A549 (cell line): ENCODE results near the gene FBXO5. TPM values are rescaled to one million over a fixed set of nuclear protein-coding genes. Genes with fewer than 3 reads are reported as not detected.

Experiments used
- ATAC-seq, 2 experiments: fragments of 200-7000 bp in 1 of 2; fragments of >200 bp in 1 of 2; cut with Nextera tagmentation in 1 of 2; cut with Tn5 transposase in 1 of 2; 3 replicates each; pipeline versions ENCODE4 v1.8.0 to v1.9.1; 2018 to 2020; ENCODE audit warnings: mild to moderate bottlenecking in 1 of 2, moderate library complexity in 1 of 2
- CTCF ChIA-PET: fragments of 300-600 bp; sonication (Branson Sonifier 250); formaldehyde crosslinking; extraction: SDS; loops from one replicate; lab custom pipeline; 2021; ENCODE audit warnings: antibody characterized with exemption, inconsistent platforms; lab: Yijun Ruan, JAX
- POLR2A ChIA-PET: fragments of 350-600 bp; formaldehyde crosslinking; extraction: SDS; loops from one replicate; lab custom pipeline; 2021; ENCODE audit warnings: antibody characterized with exemption, inconsistent platforms; lab: Yijun Ruan, JAX
- DNase-seq, 2 experiments: peaks; one replicate each; pipeline versions ENCODE4 v3.0.0 to v3.0.0-alpha.2; 2011 to 2016; ENCODE audit warnings: low read depth in 1 of 2, low spot score in 1 of 2
- FAIRE-seq: peaks from 2 replicates; lab custom pipeline; 2011; peaks lifted over from hg19 to GRCh38; lab: Jason Lieb, UNC
- H3K27ac ChIP-seq, 2 experiments: fragments of >200 bp; sonication (Bioruptor Twin); formaldehyde crosslinking; 3 replicates each; pipeline ENCODE4 v1.5.1; 2016 to 2017
- H3K4me1 ChIP-seq: fragments of >200 bp; sonication (Bioruptor Twin); formaldehyde crosslinking; 3 replicates; pipeline ENCODE4 v1.6.1; 2016
- H3K4me2 ChIP-seq: fragments of >200 bp; sonication (Bioruptor Twin); formaldehyde crosslinking; 3 replicates; pipeline ENCODE4 v1.6.1; 2016
- H3K4me3 ChIP-seq: fragments of >200 bp; sonication (Bioruptor Twin); formaldehyde crosslinking; 3 replicates; pipeline ENCODE4 v1.5.1; 2016
- H3K9me3 ChIP-seq: fragments of >200 bp; sonication (Bioruptor Twin); formaldehyde crosslinking; 3 replicates; pipeline ENCODE4 v1.6.1; 2016
- BHLHE40 ChIP-seq: IDR thresholded peaks from 2 replicates; pipeline ENCODE4 v1.6.1; 2012; ENCODE audit warnings: low read depth, low read length, inconsistent platforms
- CBX8 ChIP-seq: fragments of 200-600 bp; sonication (generic); IDR thresholded peaks from 2 replicates; pipeline ENCODE4 v1.6.1; 2016
- CEBPB ChIP-seq, 2 experiments: fragments of >200 bp in 1 of 2; sonication (Bioruptor Twin) in 1 of 2; formaldehyde crosslinking in 1 of 2; IDR thresholded peaks; 2 replicates each; pipeline ENCODE4 v1.6.1; 2012 to 2016
- EHMT2 ChIP-seq: fragments of 200-600 bp; sonication (generic); IDR thresholded peaks from 2 replicates; pipeline ENCODE4 v1.6.1; 2016; ENCODE audit warnings: antibody characterized with exemption, low read depth, mild to moderate bottlenecking, moderate library complexity
- EP300 ChIP-seq, 2 experiments: fragments of >200 bp; sonication (Bioruptor Twin); formaldehyde crosslinking; IDR thresholded peaks; 2 replicates in 1 of 2; 3 replicates in 1 of 2; pipeline ENCODE4 v1.6.1; 2016 to 2017
- ESRRA ChIP-seq: fragments of 150-350 bp; IDR thresholded peaks from 2 replicates; pipeline ENCODE4 v1.6.1; 2014; ENCODE audit warnings: mild to moderate bottlenecking, low read length, borderline replicate concordance
- FOSB ChIP-seq: fragments of 250-450 bp; sonication (Bioruptor Pico); IDR thresholded peaks from 2 replicates; pipeline ENCODE4 v1.5.0; 2020; ENCODE audit warnings: mild to moderate bottlenecking, moderate library complexity
- FOSL2 ChIP-seq, 2 experiments: fragments of 450-650 bp in 1 of 2; fragments of >200 bp in 1 of 2; sonication (Bioruptor Twin) in 1 of 2; formaldehyde crosslinking; IDR thresholded peaks; 2 replicates each; pipeline versions ENCODE4 v1.5.0 to v1.6.1; 2016 to 2020; ENCODE audit warnings: mild to moderate bottlenecking in 1 of 2, moderate library complexity in 1 of 2
- HES2 ChIP-seq: fragments of >200 bp; sonication (Bioruptor Twin); formaldehyde crosslinking; IDR thresholded peaks from 2 replicates; pipeline ENCODE4 v1.6.1; 2016
- HOXB13 ChIP-seq: fragments of 250-450 bp; sonication (Bioruptor Pico); IDR thresholded peaks from 2 replicates; pipeline ENCODE4 v1.5.0; 2020; ENCODE audit warnings: low read depth, mild to moderate bottlenecking, moderate library complexity
- JUN ChIP-seq, 2 experiments: fragments of >200 bp; sonication (Bioruptor Twin); formaldehyde crosslinking; IDR thresholded peaks; 2 replicates in 1 of 2; 3 replicates in 1 of 2; pipeline ENCODE4 v1.6.1; 2016 to 2017
- JUNB ChIP-seq: fragments of >200 bp; sonication (Bioruptor Twin); formaldehyde crosslinking; IDR thresholded peaks from 2 replicates; pipeline ENCODE4 v1.6.1; 2016
- KDM1A ChIP-seq: fragments of 200-600 bp; sonication (generic); IDR thresholded peaks from 2 replicates; pipeline ENCODE4 v1.6.1; 2016; ENCODE audit warnings: low read depth, mild to moderate bottlenecking
- KDM5A ChIP-seq: fragments of 200-600 bp; sonication (generic); IDR thresholded peaks from 2 replicates; pipeline ENCODE4 v1.6.1; 2016; ENCODE audit warnings: antibody characterized with exemption, mild to moderate bottlenecking
- MAFK ChIP-seq: fragments of 450-650 bp; IDR thresholded peaks from 2 replicates; pipeline ENCODE4 v1.6.1; 2014; ENCODE audit not compliant: partially characterized antibody
- MYC ChIP-seq: IDR thresholded peaks from 2 replicates; pipeline ENCODE4 v1.6.1; 2012; ENCODE audit warnings: mild to moderate bottlenecking, inconsistent platforms, low read length, improper control_type of control experiment, borderline replicate concordance
- NFE2L2 ChIP-seq: fragments of 150-350 bp; conservative IDR thresholded peaks from 2 replicates; pipeline ENCODE4 v1.6.1; 2014; ENCODE audit warnings: low read length
- NPAS2 ChIP-seq: fragments of 250-450 bp; sonication (Bioruptor Pico); IDR thresholded peaks from 2 replicates; pipeline ENCODE4 v1.8.0; 2022; ENCODE audit warnings: mild to moderate bottlenecking, moderate library complexity, borderline replicate concordance
- PBX3 ChIP-seq: IDR thresholded peaks from 2 replicates; pipeline ENCODE4 v1.6.1; 2012
- POLR2A ChIP-seq: IDR thresholded peaks from 2 replicates; pipeline ENCODE4 v1.6.1; 2012; ENCODE audit warnings: mild to moderate bottlenecking, low read length
- POLR2AphosphoS2 ChIP-seq: conservative IDR thresholded peaks from 2 replicates; pipeline ENCODE4 v1.6.1; 2012; ENCODE audit warnings: low read length, improper control_type of control experiment, inconsistent platforms
- REST ChIP-seq: fragments of 200-600 bp; sonication (generic); IDR thresholded peaks from 2 replicates; pipeline ENCODE4 v1.6.1; 2016; ENCODE audit warnings: antibody characterized with exemption, mild to moderate bottlenecking, moderate library complexity
- RFX5 ChIP-seq: fragments of 450-650 bp; IDR thresholded peaks from 2 replicates; pipeline ENCODE4 v1.7.1; 2014; ENCODE audit warnings: antibody characterized with exemption, mild to moderate bottlenecking, moderate library complexity
- RNF2 ChIP-seq: fragments of 200-600 bp; sonication (generic); IDR thresholded peaks from 2 replicates; pipeline ENCODE4 v1.6.1; 2016; ENCODE audit warnings: low read depth, mild to moderate bottlenecking, antibody characterized with exemption, moderate library complexity, borderline replicate concordance
- SMC3 ChIP-seq: fragments of >200 bp; sonication (Bioruptor Twin); formaldehyde crosslinking; IDR thresholded peaks from 3 replicates; pipeline ENCODE4 v1.6.1; 2018; ENCODE audit warnings: inconsistent platforms
- TFCP2L1 ChIP-seq: fragments of 250-450 bp; sonication (Bioruptor Pico); IDR thresholded peaks from 2 replicates; pipeline ENCODE4 v1.5.0; 2021; ENCODE audit warnings: mild to moderate bottlenecking
- USF2 ChIP-seq: fragments of 450-650 bp; IDR thresholded peaks from 2 replicates; pipeline ENCODE4 v1.6.1; 2014; ENCODE audit warnings: antibody characterized with exemption
- ZNF302 ChIP-seq: fragments of 250-450 bp; sonication (Bioruptor Pico); IDR thresholded peaks from 2 replicates; pipeline ENCODE4 v1.9.0; 2021; ENCODE audit warnings: inconsistent platforms, mild to moderate bottlenecking, moderate library complexity
- WGBS: methylation state at CpG from one replicate; pipeline ENCODE4 v1.1.6; 2017; ENCODE audit errors: missing lambda C conversion rate; 5-methylcytosine and 5-hydroxymethylcytosine counted together
- polyA plus RNA-seq, 4 experiments: library from polyadenylated mRNA; depleted of rRNA in 3 of 4; stranded (reverse); fragments of >200 nt; fragmentation: RNase III in 1 of 4; extraction: RNeasy Plus Mini Kit Qiagen cat#74134 plus additional on column Dnase treatment in 1 of 4; gene quantifications; 2 replicates in 3 of 4; 3 replicates in 1 of 4; pipeline ENCODE4 v1.2.3, GENCODE V29; 2011 to 2017

Gene FBXO5
- polyA plus RNA-seq, 2 of the 4 experiments (the other 2 are of a cell fraction): 14.3 to 29.2 TPM

- peak overlapping the region; percentile 33 for H3K4me2 ChIP-seq
- peaks cover 41% of the 10 kb centered on the region for H3K4me1 ChIP-seq
- peak overlapping the region; percentile 38 to 55; a peak in 3 of 6 replicates for H3K27ac ChIP-seq
- POLR2A ChIA-PET: interaction anchor here (0.6 kb wide), 1 partner anchor 558 kb away, joined by 3 read pairs; no protein-coding TSS in a partner anchor
- ATAC-seq (peak; percentile 54 to 60; a peak in 4 of 6 replicates), FAIRE-seq (no peak), DNase-seq (peak; percentile 7 to 55)
- no peak overlapping the region for H3K4me3 ChIP-seq
- peak; percentile 33; the same call in 1 of the 2 replicates for TF ChIP-seq FOSL2 (IDR thresholded peaks at IDR 0.05)
- peak; percentile 42 for TF ChIP-seq FOSL2 (CRISPR knock-in tag; IDR thresholded peaks at IDR 0.05)
- no peak for TF ChIP-seq KDM5A
- TF ChIP-seq SMC3: 0 out of 3 replicates have a peak, but pooled peaks have one; percentile 5
- 0 out of 2 replicates have a peak, but pooled peaks have one; percentile 21 for TF ChIP-seq HES2
- TF ChIP-seq POLR2AphosphoS2: no peak
- no peak for TF ChIP-seq ZNF302 (CRISPR knock-in tag)
- peak; percentile 76 to 81 for TF ChIP-seq CEBPB (IDR thresholded peaks at IDR 0.05)
- peak; percentile 50; the same call in 1 of the 2 replicates for TF ChIP-seq JUNB
- no peak for TF ChIP-seq ESRRA
- H3K9me3 ChIP-seq: no peaks in the 10 kb centered on the region
- CTCF ChIA-PET: interaction anchor here (1.0 to 4.4 kb wide), 7 partner anchors 8 to 917 kb away, joined by 3 to 20 read pairs (median 4); no protein-coding TSS in a partner anchor
- WGBS: 59% methylated on average over 1 of the region's 1 CpG
These were observed 48.6 kb upstream of the FBXO5 start for GRCh38 chr6:153031335-153031955.

GRCh38 chr6:153028963-153029362 lies 46.1 kb upstream of the FBXO5 start:
- ChIA-PET CTCF (no interaction called here), POLR2A (no interaction called here)
- DNase-seq (no peak), FAIRE-seq (no peak), ATAC-seq (no peak)
- Histone ChIP-seq H3K4me1 (peaks cover 41% of the 10 kb centered on the region), H3K4me3 (no peak overlapping the region), H3K4me2 (peak overlapping the region; percentile 48; the same call in 2 of the 3 replicates), H3K9me3 (no peaks in the 10 kb centered on the region), H3K27ac (no peak overlapping the region)
- TF ChIP-seq RFX5 (no peak), ESRRA (no peak), PBX3 (no peak), EP300 (IDR thresholded peaks at IDR 0.05) (no peak)
- WGBS: 70% methylated on average over 4 of the region's 4 CpGs

GRCh38 chr6:153028286-153028685 lies 45.4 kb upstream of the FBXO5 start:
- no peak overlapping the region for H3K4me2 ChIP-seq
- H3K9me3 ChIP-seq: no peaks in the 10 kb centered on the region
- 89% methylated on average over 2 of the region's 2 CpGs for WGBS
- H3K4me3 ChIP-seq: no peak overlapping the region
- TF ChIP-seq MAFK (no peak), JUNB (no peak), JUN (IDR thresholded peaks at IDR 0.05) (no peak), MYC (no peak), EHMT2 (no peak), REST (no peak), CBX8 (no peak), NFE2L2 (no peak), TFCP2L1 (no peak), RFX5 (no peak), FOSB (CRISPR knock-in tag) (no peak), RNF2 (no peak), BHLHE40 (no peak), HOXB13 (CRISPR knock-in tag) (no peak), POLR2A (no peak), USF2 (no peak), NPAS2 (CRISPR knock-in tag) (no peak), KDM1A (no peak)
- FAIRE-seq (no peak), ATAC-seq (no peak), DNase-seq (no peak)
- H3K27ac ChIP-seq: no peak overlapping the region
- POLR2A ChIA-PET: no interaction called here
- CTCF ChIA-PET: no interaction called here
- H3K4me1 ChIP-seq: peaks cover 41% of the 10 kb centered on the region
